GM19025 (cell line): ENCODE measurements around the gene LRRC57.

Experiments
- ATAC-seq: cut with Tn5 transposase; IDR thresholded peaks from one replicate; pipeline ENCODE4 v1.9.1; 2021; ENCODE audit warnings: mild to moderate bottlenecking, low read depth, moderate library complexity; ENCODE audit not compliant: unreplicated experiment

LRRC57 gene

GRCh38 chr15:42553554-42553953 is 5.0 kb upstream of the LRRC57 start:
- ATAC-seq, result no peak

- ATAC-seq, result no peak
These were observed 1.3 kb upstream of the LRRC57 start for GRCh38 chr15:42549741-42550392.

GRCh38 chr15:42549032-42549491 is 469 bp upstream of the LRRC57 start:
- no peak for ATAC-seq

GRCh38 chr15:42547918-42548248 is 710 bp downstream of the LRRC57 start:
- no peak for ATAC-seq

GRCh38 chr15:42544853-42545629 is 3.6 kb downstream of the LRRC57 start:
- no peak for ATAC-seq

GRCh38 chr15:42533246-42533645 is 15.3 kb downstream of the LRRC57 start:
- ATAC-seq, result no peak

GRCh38 chr15:42528970-42529369 is 19.6 kb downstream of the LRRC57 start:
- ATAC-seq, result no peak

GRCh38 chr15:42523331-42523730 is 25.3 kb downstream of the LRRC57 start:
- no peak for ATAC-seq

- ATAC-seq, result no peak
These were observed 37.6 kb downstream of the LRRC57 start for GRCh38 chr15:42511007-42511391.

GRCh38 chr15:42510258-42511006 is 38.2 kb downstream of the LRRC57 start:
- ATAC-seq, result no peak

GRCh38 chr15:42508263-42508690 is 40.3 kb downstream of the LRRC57 start:
- ATAC-seq, result no peak

- no peak for ATAC-seq
These were observed 41.1 kb downstream of the LRRC57 start for GRCh38 chr15:42507514-42507913.

GRCh38 chr15:42504631-42505030 is 44.0 kb downstream of the LRRC57 start:
- ATAC-seq, result no peak

- no peak for ATAC-seq
These were observed 44.8 kb downstream of the LRRC57 start for GRCh38 chr15:42503825-42504224.

- ATAC-seq, result no peak
These were observed 46.1 kb downstream of the LRRC57 start for GRCh38 chr15:42502477-42502876.

GRCh38 chr15:42499858-42500609 is 48.6 kb downstream of the LRRC57 start:
- no peak for ATAC-seq

- no peak for ATAC-seq
These were observed 50.2 kb downstream of the LRRC57 start for GRCh38 chr15:42498212-42499068.

- ATAC-seq, result peak; percentile 83
These were observed 53.0 kb downstream of the LRRC57 start, which contains the start of gene SNAP23 for GRCh38 chr15:42495361-42496212. Gene SNAP23, plus strand, starts transcription at chr15:42495634. Its CDS starts 16,213 bp downstream, at chr15:42511847.

GRCh38 chr15:42494998-42495360 is 53.6 kb downstream of the LRRC57 start:
- no peak for ATAC-seq
